NCI-H2107 (cell line): Measurements from ENCODE around the gene PFDN4.
A peak's percentile ranks its signal among the peaks of the same experiment; 100 is the strongest.

Source experiments
- DNase-seq: peaks from one replicate; lab custom pipeline; 2025; lab: John Stamatoyannopoulos, UW

The PFDN4 gene, protein sequence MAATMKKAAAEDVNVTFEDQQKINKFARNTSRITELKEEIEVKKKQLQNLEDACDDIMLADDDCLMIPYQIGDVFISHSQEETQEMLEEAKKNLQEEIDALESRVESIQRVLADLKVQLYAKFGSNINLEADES

DNA sequence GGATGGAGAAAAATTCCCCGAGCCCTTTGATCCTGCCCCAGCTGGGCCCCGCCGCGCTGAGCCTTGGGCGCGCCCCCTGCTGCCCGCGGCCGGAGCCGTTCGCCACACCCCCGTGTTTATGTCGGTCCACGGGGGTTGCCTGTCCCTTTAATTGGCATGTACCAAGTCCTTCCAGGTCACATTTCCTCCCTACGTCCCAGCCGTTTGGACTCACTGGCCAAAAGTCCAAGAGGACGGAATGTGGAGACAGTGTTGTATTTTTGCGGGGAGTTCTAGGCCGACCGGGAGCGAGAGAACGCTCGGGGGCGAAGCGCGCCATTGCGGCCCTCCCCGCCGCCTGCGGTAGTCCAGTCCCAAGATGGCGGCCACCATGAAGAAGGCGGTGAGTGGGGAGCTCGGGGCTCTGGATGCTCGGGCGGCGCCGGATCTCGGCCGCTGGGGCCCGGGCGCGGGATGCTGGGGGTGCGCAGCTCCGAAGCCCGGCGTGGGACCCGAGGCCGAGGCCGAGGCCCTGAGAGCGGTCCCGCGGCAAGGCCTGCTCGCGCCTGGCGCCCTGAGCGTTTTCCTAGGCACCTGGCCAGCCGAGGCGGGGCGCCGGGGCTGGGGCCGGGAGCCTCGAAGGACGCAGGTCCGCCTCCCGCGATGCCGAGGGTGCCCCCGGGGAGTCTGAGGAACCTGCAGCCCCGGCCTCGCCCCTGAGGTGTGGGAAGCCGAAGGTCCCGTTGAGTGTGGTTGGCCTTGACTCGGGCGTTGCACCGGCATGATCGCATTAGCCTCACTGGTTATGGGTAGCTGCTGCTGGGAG is at the start of gene PFDN4:
PFDN4 (plus strand) TSS at position 345 of the 805 bp plus-strand sequence; CDS start at position 359, 14 bp downstream.
- peak; percentile 32 for DNase-seq

GRCh38 chr20:54158226-54158625 is 49.7 kb upstream of the PFDN4 start:
- DNase-seq = no peak

DNA sequence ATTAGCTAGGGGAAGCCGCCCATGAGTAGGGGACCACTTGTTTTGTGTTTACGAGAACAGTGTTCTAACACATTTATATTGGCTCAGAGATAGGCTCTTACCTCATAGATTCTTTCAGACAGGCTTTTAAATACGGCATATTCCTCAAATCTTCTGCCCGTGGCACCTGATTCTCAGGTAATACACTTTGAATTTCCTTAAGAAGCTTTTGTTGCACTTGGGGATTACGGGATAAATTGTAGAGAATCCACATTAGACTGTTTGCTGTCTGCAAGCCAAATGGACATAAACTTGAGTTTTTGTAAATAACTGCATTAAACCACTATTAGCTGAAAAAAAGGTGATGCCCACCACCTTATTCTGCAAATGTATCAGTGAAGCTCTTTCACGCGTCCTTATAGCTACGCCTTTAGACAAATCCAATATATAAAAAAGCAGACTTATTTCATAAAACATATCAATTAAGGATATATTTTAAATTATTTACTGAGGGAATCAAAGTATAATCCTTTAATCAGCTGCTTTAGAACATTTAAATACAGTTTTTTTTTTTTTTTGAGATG is 49.0 kb upstream of the PFDN4 start:
- no peak for DNase-seq

GRCh38 chr20:54160065-54161007 is 47.6 kb upstream of the PFDN4 start:
- DNase-seq = no peak

DNA sequence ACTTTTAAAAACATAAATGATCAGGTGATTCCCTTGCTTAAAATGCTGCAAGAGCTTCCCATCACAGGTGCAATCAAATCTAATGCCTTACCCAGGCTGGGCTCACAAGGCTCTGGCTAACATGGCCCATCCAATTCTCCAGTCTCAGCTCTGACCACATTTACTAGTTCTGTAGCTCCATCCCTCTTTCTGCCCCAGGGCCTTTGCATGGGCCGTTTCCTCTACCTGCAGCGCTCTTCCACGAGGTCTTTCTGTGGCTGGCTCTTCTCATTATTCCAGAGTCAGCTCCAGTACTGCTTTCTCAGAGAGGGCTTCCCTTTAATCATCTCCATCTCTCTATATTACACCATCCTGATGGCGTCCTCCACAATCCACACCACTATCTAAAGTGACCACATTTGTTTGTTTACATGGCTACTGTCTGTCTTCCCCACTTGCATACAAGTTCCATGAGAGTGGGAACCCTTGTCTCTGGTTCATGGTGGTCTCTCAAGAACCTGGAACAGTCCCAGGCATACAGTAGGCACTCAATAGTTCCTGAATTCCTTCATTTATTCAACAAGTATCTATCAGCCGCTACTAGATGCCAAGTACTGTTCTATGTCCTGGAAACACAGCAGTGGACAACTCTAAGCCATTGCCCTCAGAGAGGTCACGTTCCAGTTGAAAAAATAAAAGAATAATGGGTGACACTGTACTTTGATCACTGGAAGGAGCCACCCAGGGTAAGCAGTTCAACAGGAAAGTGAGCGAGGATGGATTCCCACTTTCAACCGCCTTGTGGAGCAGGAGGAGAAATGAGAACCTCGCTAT is 46.7 kb upstream of the PFDN4 start:
- no peak for DNase-seq

DNA sequence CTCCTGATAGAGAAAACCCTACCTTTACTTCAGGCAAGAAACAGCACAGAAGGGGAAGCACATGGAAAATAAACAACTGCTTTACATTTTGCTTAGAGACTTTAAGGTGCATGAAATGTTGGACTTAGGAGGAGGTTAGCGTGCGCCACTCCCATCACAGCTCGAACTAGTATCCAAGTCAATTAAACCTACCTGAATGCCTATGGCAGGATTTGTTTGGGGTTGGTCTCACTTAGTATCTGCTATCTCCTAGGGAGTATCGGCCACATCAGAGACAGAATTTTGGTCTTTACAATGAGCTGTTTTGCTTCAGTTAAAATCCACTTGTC is 46.1 kb upstream of the PFDN4 start:
- no peak for DNase-seq

- no peak for DNase-seq
Observed at GRCh38 chr20:54162378-54163009, 45.4 kb upstream of the PFDN4 start.

- no peak for DNase-seq
Observed at GRCh38 chr20:54163402-54163801, 44.5 kb upstream of the PFDN4 start.

GRCh38 chr20:54165014-54165413 is 42.9 kb upstream of the PFDN4 start:
- no peak for DNase-seq

GRCh38 chr20:54165803-54166202 is 42.1 kb upstream of the PFDN4 start:
- DNase-seq = no peak

- DNase-seq = no peak
Observed at GRCh38 chr20:54166987-54167662, 40.8 kb upstream of the PFDN4 start.

DNA sequence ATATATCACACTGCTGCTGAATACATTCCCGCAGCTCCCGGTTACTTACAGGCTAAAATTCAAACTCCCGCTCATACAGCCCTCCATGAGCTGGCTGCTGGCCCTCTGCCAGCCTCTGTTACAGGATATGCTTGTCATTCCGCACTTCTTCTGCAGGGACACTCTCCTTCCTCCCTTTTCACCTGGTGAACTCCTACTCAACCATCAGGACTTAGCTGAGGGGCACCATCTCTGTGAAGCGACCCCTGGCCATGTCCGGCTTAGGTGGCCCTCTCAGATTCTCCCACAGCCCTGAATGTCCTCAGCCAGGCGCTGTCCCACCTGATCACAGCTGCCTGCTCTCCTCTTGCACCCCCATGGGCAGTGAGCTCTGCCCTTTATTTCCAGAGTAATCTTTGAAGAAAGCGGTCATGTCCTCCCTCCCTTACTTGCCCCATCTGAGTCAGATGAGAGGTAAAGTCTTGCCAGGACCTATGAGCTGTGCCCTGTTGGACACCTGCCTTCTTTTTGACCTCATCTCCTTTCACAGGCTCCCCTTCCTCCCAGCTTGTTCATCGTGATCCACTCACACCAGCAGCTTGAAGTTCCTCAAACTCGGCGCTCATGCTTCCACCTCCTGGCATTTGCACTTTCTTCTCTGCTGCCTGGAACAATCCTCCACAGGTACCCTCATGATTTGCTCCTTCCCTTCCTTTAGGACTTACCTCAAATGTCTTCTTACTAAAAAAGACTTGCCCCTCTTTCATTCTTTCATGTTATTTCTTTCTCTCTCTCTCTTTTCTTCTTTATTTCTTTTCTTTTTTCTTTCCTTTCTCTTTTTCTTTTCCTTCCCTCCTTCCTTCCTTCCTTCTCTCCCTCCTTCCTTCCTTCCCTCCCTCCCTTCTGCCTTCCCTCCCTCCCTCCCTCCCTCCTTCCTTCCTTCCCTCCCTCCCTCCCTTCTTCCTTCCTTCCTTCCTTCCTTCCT is 39.7 kb upstream of the PFDN4 start:
- no peak for DNase-seq

DNA sequence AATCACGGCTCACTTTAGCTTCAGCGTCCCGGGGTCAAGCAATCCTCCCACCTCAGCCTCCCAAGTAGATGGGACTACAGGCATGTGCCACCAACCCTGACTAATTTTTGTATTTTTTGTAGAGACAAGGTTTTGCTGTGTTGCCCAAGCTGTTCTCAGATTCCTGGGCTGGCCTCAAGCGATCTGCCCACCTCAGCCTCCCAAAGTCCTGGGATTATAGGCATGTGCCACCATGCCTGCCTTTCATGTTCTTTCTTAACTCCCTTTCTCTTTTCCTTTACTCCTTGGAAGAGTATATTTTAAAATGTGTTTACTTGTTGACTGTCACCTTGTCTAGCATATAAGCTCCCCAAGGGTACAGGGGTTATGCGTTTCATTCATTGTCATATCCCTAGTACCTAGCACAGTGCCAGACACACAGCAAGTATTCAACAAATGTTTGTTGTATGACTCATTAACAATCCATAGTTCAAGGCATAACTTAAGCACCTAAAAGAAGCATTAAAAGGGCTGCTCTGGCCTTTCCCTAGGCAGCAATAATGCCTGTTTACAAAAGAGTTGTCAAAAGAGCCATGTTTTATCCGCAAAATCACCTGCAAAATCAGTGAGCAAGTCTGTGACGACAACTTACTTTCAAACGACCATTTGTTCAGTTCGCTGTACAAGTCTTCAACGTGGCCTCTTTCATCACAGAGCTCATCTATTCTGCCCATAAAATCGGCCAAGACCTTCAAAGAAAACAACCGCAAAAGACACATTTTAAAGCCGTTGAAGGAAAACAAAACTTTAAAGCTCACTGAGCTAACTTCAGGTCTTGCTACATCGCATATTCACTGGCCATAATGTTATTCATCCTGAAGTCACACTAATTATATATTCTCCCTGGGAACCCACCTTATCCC is 38.7 kb upstream of the PFDN4 start:
- no peak for DNase-seq

- no peak for DNase-seq
Observed at GRCh38 chr20:54170026-54170471, 37.8 kb upstream of the PFDN4 start.

DNA sequence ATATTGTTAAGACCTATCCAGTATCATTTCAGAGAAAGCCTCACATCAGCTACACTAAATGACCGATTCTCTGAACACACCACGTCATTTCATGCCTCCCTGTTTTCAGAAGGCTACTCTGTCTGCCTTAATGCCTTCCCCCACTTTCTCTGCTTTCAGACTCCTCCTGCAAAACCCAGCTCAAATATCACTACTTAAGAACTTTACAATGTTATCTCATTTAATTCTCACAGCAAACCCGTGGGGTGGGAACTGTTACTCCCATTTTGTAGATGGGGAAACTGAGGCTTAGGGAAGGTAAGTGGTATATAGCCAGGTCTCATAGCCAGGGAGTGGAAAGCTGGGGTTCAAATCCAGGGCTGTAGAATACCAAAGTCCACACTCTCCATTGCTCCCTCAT is 36.9 kb upstream of the PFDN4 start:
- no peak for DNase-seq

- DNase-seq = no peak
Observed at GRCh38 chr20:54172532-54172855, 35.4 kb upstream of the PFDN4 start.

DNA sequence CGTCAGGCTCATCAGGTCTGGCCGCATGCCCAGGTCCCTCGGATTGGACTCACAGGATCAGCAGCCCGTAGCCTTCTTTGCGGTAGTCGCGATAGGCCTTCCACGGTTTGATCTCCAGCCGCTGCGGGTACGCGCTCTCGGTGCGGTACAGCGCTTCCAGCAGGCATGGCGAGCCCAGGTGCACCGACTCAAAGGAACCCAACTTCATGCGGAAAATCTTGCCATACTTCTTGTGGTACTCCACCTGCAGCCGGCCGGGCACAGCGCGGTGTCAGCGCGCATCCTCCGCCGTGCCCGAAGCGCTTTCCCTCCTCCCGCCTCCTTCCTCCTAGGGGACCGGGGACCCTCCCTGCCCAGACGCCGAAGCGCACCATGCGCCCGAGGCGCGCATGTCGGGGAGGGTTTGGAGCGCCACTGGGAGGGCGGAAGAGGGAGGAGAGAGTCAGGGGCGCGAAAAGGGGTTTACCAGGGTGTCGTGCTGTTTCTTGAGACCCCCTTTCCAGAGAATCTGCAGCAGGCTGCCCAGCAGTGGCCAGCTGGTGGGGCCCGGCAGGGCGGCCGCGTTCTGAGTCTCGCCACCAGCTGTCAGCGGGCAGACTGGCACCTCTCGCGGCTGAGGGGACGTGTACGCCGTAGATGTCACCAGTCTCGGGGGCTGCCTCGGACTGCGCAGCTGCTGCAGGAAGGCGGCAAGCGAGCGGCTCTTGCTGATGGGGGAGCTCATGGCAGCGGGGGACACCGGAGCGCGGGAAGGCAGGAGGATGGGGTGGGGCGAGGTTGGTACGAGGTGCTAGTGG is 34.8 kb upstream of the PFDN4 start:
- no peak for DNase-seq
